Gastrocnemius medialis (tissue), 4 donors: Measurements from ENCODE around the gene LRRC15. TPM values are rescaled to one million over a fixed set of nuclear protein-coding genes. Genes with fewer than 3 reads are reported as not detected.

Experiments
- ATAC-seq, 2 donors: fragments of 150-250 bp; one replicate each; pipeline ENCODE4 v1.9.1; 2016
- DNase-seq, 2 donors: peaks; one replicate each; pipeline ENCODE4 v3.0.0-alpha.2; 2019
- H3K27ac ChIP-seq, 4 donors: fragments of 200-600 bp; sonication (generic); 1 replicate in 1 of 4; 2 replicates in 3 of 4; pipeline ENCODE4 v1.5.1; 2016 to 2018; ENCODE audit warnings: mild to moderate bottlenecking in 2 of 4, moderate library complexity in 1 of 4
- H3K27me3 ChIP-seq, 3 donors: fragments of 200-600 bp; sonication (generic) in 2 of 3; 1 replicate in 1 of 3; 2 replicates in 2 of 3; pipeline versions ENCODE4 v1.5.1 to v1.6.0; 2016 to 2019; ENCODE audit warnings: mild to moderate bottlenecking in 1 of 3, moderate library complexity in 1 of 3
- H3K36me3 ChIP-seq, 2 donors: fragments of 200-600 bp; sonication (generic) in 1 of 2; one replicate each; pipeline ENCODE4 v1.5.1; 2017 to 2018
- H3K4me1 ChIP-seq, 2 donors: fragments of 200-600 bp; sonication (generic) in 1 of 2; one replicate each; pipeline ENCODE4 v1.5.1; 2016 to 2017; ENCODE audit warnings: mild to moderate bottlenecking in 2 of 2
- H3K4me3 ChIP-seq, 4 donors: fragments of 200-600 bp; sonication (generic) in 3 of 4; 1 replicate in 1 of 4; 2 replicates in 3 of 4; pipeline ENCODE4 v1.5.1; 2016 to 2019; ENCODE audit warnings: mild to moderate bottlenecking in 2 of 4
- H3K9me3 ChIP-seq, 3 donors: fragments of 200-600 bp; sonication (generic) in 2 of 3; 1 replicate in 1 of 3; 2 replicates in 2 of 3; pipeline ENCODE4 v1.5.1; 2016 to 2019
- CTCF ChIP-seq, 5 experiments: fragments of 450-650 bp in 3 of 5; fragments of 200-600 bp in 2 of 5; sonication (generic) in 2 of 5; IDR thresholded peaks in 4 of 5; conservative IDR thresholded peaks in 1 of 5; 1 replicate in 4 of 5; 2 replicates in 1 of 5; pipeline ENCODE4 v1.5.1; 2016 to 2019; ENCODE audit warnings: antibody characterized with exemption in 5 of 5, mild to moderate bottlenecking in 3 of 5, moderate library complexity in 3 of 5
- POLR2A ChIP-seq, 2 donors: fragments of 450-650 bp; IDR thresholded peaks; one replicate each; pipeline ENCODE4 v1.6.1; 2017; ENCODE audit warnings: antibody characterized with exemption in 2 of 2, mild to moderate bottlenecking in 2 of 2, moderate library complexity in 2 of 2
- in situ Hi-C, 4 donors: fragments of 200-750 bp; cut with MboI; loops; one replicate each; pipeline versions ENCODE4 v1.15.0 to v1.8.0; 2017; ENCODE audit warnings: low sequenced_read_pairs in 4 of 4
- intact Hi-C: fragments of 100-400 bp; cut with DNase I; formaldehyde crosslinking; loops from one replicate; pipeline ENCODE4 v1.15.1; 2023; ENCODE audit warnings: low total_unique reads
- total RNA-seq, 4 donors: library from RNA; depleted of rRNA; stranded (reverse); fragments of >200 nt; gene quantifications; one replicate each; pipeline versions ENCODE4 v1.1.0 to v1.2.3, GENCODE V29; 2016

Gene LRRC15
- total RNA-seq, 4 donors from 2014 or later = 0.05 TPM; not detected in 3

DNA sequence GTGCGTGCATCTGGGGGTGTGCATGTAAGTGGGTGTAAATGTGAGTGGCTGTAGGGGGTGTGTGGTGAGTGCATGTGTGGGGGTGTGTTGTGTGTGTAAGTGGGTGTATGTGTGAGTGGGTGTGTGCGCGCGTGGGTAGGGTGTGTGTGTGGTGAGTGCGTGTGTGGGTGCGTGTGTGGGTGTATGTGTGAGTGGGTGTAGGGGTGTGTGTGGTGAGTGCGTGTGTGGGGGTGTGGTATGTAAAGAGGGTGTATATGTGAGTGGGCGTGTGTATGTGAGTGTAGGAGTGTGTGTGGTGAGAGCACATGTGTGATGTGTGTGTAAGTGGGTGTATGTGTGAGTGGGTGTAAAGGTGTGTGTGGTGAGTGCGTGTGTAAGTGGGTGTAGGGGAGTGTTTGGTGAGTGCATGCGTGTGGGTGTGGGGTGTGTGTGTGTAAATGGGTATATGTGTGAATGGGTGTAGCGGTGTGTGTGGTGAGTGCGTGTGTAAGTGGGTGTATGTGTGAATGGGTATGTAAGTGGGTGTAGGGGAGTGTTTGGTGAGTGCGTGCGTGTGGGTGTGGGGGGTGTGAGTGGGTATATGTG is 17.5 kb downstream of the LRRC15 start:
- H3K4me1 ChIP-seq = no peaks in the 10 kb centered on the region
- TF ChIP-seq CTCF (IDR thresholded peaks at IDR 0.05 in 4 of 5, conservative IDR thresholded peaks at IDR 0.05 in 1 of 5) = no peak
- TF ChIP-seq POLR2A (IDR thresholded peaks at IDR 0.05) = no peak
- H3K9me3 ChIP-seq = no peaks in the 10 kb centered on the region
- no peaks in the 10 kb centered on the region for H3K27me3 ChIP-seq
- no peak for ATAC-seq
- H3K4me3 ChIP-seq = no peak overlapping the region
- DNase-seq = no peak
- H3K27ac ChIP-seq = no peak overlapping the region
- in situ Hi-C loops (no loop called here), intact Hi-C loops (no loop called here)
- H3K36me3 ChIP-seq = no peaks in the 10 kb centered on the region

DNA sequence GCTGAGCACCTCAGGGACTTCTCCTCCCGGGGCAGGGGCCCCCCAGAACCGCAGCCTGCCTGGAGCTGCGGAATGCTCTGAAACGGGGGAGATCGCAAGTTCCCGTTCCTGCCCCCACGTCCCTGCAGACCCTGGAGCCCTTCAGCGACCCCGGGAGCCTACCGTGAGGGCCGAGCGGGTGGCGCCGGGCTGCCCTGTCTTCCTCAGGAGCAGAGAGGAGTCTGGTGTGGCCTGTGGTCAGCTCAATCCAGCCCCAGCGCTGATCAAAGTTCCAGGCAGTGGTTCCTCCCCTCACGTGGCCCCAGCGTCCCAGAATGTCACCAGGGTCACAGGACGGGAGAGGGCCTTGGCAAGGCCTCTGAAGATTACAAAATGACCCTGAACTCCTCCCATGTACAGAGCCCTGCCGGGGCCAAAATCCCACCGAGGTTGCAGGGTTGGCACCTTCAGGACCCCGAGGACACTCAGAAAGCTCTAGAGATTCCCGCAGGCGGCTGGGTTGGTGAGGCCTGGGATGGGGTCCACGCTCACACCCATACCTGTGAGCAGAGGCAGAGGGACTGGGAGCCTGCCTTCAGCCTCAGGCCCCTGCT is 18.4 kb downstream of the LRRC15 start, which contains the start of gene CPN2:
Gene CPN2, minus strand, starts transcription at position 249 of the 593 bp plus-strand sequence. CDS start 8,626 bp downstream, outside the sequence.
- intact Hi-C loops (no loop called here), in situ Hi-C loops (no loop called here)
- ATAC-seq = no peak
- H3K4me1 ChIP-seq = no peaks in the 10 kb centered on the region
- H3K27me3 ChIP-seq = no peaks in the 10 kb centered on the region
- no peaks in the 10 kb centered on the region for H3K9me3 ChIP-seq
- H3K4me3 ChIP-seq = no peak within 1 kb of the TSS
- DNase-seq = no peak
- H3K36me3 ChIP-seq = no peaks in the 10 kb centered on the region
- no peak for TF ChIP-seq CTCF (IDR thresholded peaks at IDR 0.05 in 4 of 5, conservative IDR thresholded peaks at IDR 0.05 in 1 of 5)
- no peak for TF ChIP-seq POLR2A (IDR thresholded peaks at IDR 0.05)
- no peak within 1 kb of the TSS for H3K27ac ChIP-seq

GRCh38 chr3:194350726-194351071 is 18.8 kb downstream of the LRRC15 start:
- intact Hi-C loops = no loop called here
- ATAC-seq (no peak), DNase-seq (no peak)
- Histone ChIP-seq H3K4me1 (no peaks in the 10 kb centered on the region), H3K4me3 (no peak overlapping the region), H3K27me3 (no peaks in the 10 kb centered on the region), H3K36me3 (no peaks in the 10 kb centered on the region), H3K27ac (no peak overlapping the region), H3K9me3 (no peaks in the 10 kb centered on the region)
- TF ChIP-seq POLR2A (IDR thresholded peaks at IDR 0.05) (no peak), CTCF (IDR thresholded peaks at IDR 0.05 in 4 of 5, conservative IDR thresholded peaks at IDR 0.05 in 1 of 5) (no peak)
- in situ Hi-C loops = no loop called here

DNA sequence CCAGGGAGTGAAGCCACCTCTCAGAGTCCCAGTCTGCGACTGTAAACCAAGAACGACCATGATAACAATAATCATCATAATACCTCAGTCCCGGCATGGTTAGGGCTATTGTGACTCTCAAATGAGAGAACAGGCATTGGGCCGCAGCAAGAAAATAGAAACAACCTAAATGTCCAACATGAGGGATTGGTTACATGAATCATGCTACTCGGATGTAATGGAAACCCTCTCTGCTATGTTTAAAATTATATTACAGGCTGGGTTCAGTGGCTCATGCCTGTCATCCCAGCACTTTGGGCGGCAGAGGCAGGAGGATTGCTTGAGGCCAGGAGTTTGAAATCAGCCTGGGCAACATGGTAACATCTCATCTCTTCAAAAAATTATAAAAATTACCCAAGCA is 21.2 kb downstream of the LRRC15 start:
- H3K27me3 ChIP-seq = no peaks in the 10 kb centered on the region
- H3K27ac ChIP-seq = no peak overlapping the region
- in situ Hi-C loops (loop anchor here in 2 of 4 donors (25.0 kb wide), 1 partner anchor 239 kb away; no protein-coding TSS in a partner anchor), intact Hi-C loops (no loop called here)
- H3K4me1 ChIP-seq = no peaks in the 10 kb centered on the region
- H3K36me3 ChIP-seq = no peaks in the 10 kb centered on the region
- ATAC-seq = peak; percentile 39 to 67
- H3K4me3 ChIP-seq = no peak overlapping the region
- TF ChIP-seq POLR2A (IDR thresholded peaks at IDR 0.05) (no peak), CTCF (IDR thresholded peaks at IDR 0.05 in 4 of 5, conservative IDR thresholded peaks at IDR 0.05 in 1 of 5) (no peak)
- no peaks in the 10 kb centered on the region for H3K9me3 ChIP-seq
- no peak for DNase-seq
